DOHH2 (cell line): ENCODE results near the gene TMEM95.

ENCODE experiments used
- H3F3A ChIP-seq: fragments of 200-600 bp; sonication (generic), shearing (Covaris generic); 2 replicates; pipeline ENCODE4 v1.6.0; 2016; ENCODE audit warnings: antibody characterized with exemption, mild to moderate bottlenecking; ENCODE audit not compliant: control insufficient read depth, insufficient read depth
- H3K27ac ChIP-seq: fragments of 200-600 bp; sonication (generic); 2 replicates; pipeline ENCODE4 v1.5.1; 2014; ENCODE audit warnings: low read depth, mild to moderate bottlenecking, low read length, moderate library complexity
- H3K27me3 ChIP-seq: fragments of 200-600 bp; sonication (generic); 2 replicates; pipeline ENCODE4 v1.6.1; 2014; ENCODE audit warnings: mild to moderate bottlenecking, low read length, mixed read lengths; ENCODE audit not compliant: control insufficient read depth
- H3K36me3 ChIP-seq: fragments of 200-600 bp; sonication (generic); 2 replicates; pipeline ENCODE4 v1.6.1; 2014; ENCODE audit warnings: mild to moderate bottlenecking, low read length, moderate library complexity, mixed read lengths; ENCODE audit not compliant: control insufficient read depth
- H3K4me1 ChIP-seq: fragments of 200-600 bp; sonication (generic); 2 replicates; pipeline ENCODE4 v1.6.1; 2014; ENCODE audit warnings: mild to moderate bottlenecking, low read length, mixed read lengths; ENCODE audit not compliant: control insufficient read depth
- H3K4me2 ChIP-seq: fragments of 200-600 bp; sonication (generic); 2 replicates; pipeline ENCODE4 v1.6.0; 2014; ENCODE audit warnings: mild to moderate bottlenecking, low read length, moderate library complexity
- H3K4me3 ChIP-seq: fragments of 200-600 bp; sonication (generic); 2 replicates; pipeline ENCODE4 v1.5.1; 2014; ENCODE audit warnings: mild to moderate bottlenecking, low read length, mixed read lengths
- H3K79me2 ChIP-seq: fragments of 200-600 bp; sonication (generic); 2 replicates; pipeline ENCODE4 v1.6.1; 2014; ENCODE audit warnings: mild to moderate bottlenecking, low read length, mixed read lengths; ENCODE audit not compliant: control insufficient read depth
- H3K9me2 ChIP-seq: fragments of 200-600 bp; sonication (generic); replicated peaks from 2 replicates; pipeline ENCODE4 v1.6.1; 2014; ENCODE audit warnings: mild to moderate bottlenecking, low read length, mixed read lengths; ENCODE audit not compliant: control insufficient read depth
- H3K9me3 ChIP-seq: fragments of 200-600 bp; sonication (generic); 2 replicates; pipeline ENCODE4 v1.6.1; 2014; ENCODE audit warnings: antibody characterized with exemption, low read length, mixed read lengths; ENCODE audit not compliant: control insufficient read depth, insufficient read depth
- H4K20me1 ChIP-seq: fragments of 200-600 bp; sonication (generic); 2 replicates; pipeline ENCODE4 v1.6.0; 2014; ENCODE audit warnings: low read depth, mild to moderate bottlenecking, antibody characterized with exemption, low read length, moderate library complexity; ENCODE audit not compliant: control insufficient read depth, insufficient read depth
- CTCF ChIP-seq: fragments of 200-600 bp; sonication (generic); IDR thresholded peaks from one replicate; pipeline ENCODE4 v1.5.1; 2014; ENCODE audit warnings: antibody characterized with exemption, mild to moderate bottlenecking, low read depth, low read length; ENCODE audit not compliant: poor library complexity, severe bottlenecking
- EZH2phosphoT487 ChIP-seq: fragments of 200-600 bp; sonication (generic); IDR thresholded peaks from 2 replicates; pipeline ENCODE4 v1.6.1; 2017; ENCODE audit warnings: borderline replicate concordance, mild to moderate bottlenecking, antibody characterized with exemption, low read length, moderate library complexity, mixed read lengths

The TMEM95 gene

GRCh38 chr17:7326186-7326585 lies 28.8 kb upstream of the TMEM95 start:
- Histone ChIP-seq H3F3A (peaks cover 5% of the 10 kb centered on the region), H3K9me2 (no peaks in the 10 kb centered on the region), H3K4me3 (no peak overlapping the region), H3K4me2 (no peak overlapping the region), H3K79me2 (peaks cover 41% of the 10 kb centered on the region), H3K27ac (no peak overlapping the region), H4K20me1 (no peaks in the 10 kb centered on the region), H3K27me3 (no peaks in the 10 kb centered on the region), H3K9me3 (no peaks in the 10 kb centered on the region), H3K4me1 (peaks cover 30% of the 10 kb centered on the region), H3K36me3 (peaks cover 59% of the 10 kb centered on the region)
- TF ChIP-seq CTCF = no peak
- TF ChIP-seq EZH2phosphoT487 = no peak

- H4K20me1 ChIP-seq = no peaks in the 10 kb centered on the region
- H3K4me3 ChIP-seq = no peak overlapping the region
- peaks cover 41% of the 10 kb centered on the region for H3K79me2 ChIP-seq
- peak overlapping the region; percentile 98; the same call in 1 of the 2 replicates for H3K4me2 ChIP-seq
- peaks cover 51% of the 10 kb centered on the region for H3K36me3 ChIP-seq
- H3K4me1 ChIP-seq = peaks cover 39% of the 10 kb centered on the region
- H3K9me3 ChIP-seq = no peaks in the 10 kb centered on the region
- TF ChIP-seq EZH2phosphoT487 (no peak), CTCF (no peak)
- H3K9me2 ChIP-seq = no peaks in the 10 kb centered on the region
- H3K27ac ChIP-seq = no peak overlapping the region
- H3F3A ChIP-seq = peaks cover 5% of the 10 kb centered on the region
- H3K27me3 ChIP-seq = no peaks in the 10 kb centered on the region
Measured at GRCh38 chr17:7327056-7327455, 27.9 kb upstream of the TMEM95 start.

GRCh38 chr17:7327501-7327900 lies 27.5 kb upstream of the TMEM95 start:
- Histone ChIP-seq H3K4me1 (peaks cover 43% of the 10 kb centered on the region), H3K79me2 (peaks cover 41% of the 10 kb centered on the region), H3F3A (peaks cover 8% of the 10 kb centered on the region), H3K27me3 (no peaks in the 10 kb centered on the region), H3K4me3 (peak overlapping the region; percentile 100), H3K27ac (no peak overlapping the region), H4K20me1 (no peaks in the 10 kb centered on the region), H3K36me3 (peaks cover 46% of the 10 kb centered on the region), H3K9me2 (no peaks in the 10 kb centered on the region), H3K9me3 (no peaks in the 10 kb centered on the region), H3K4me2 (peak overlapping the region; percentile 98)
- TF ChIP-seq CTCF = no peak
- TF ChIP-seq EZH2phosphoT487 = no peak

GRCh38 chr17:7328009-7328408 lies 26.9 kb upstream of the TMEM95 start:
- Histone ChIP-seq H3K27ac (peak overlapping the region; percentile 94; the same call in 1 of the 2 replicates), H3F3A (peaks cover 8% of the 10 kb centered on the region), H3K4me3 (peak overlapping the region; percentile 100)

More at GRCh38 chr17:7328009-7328408, 26.9 kb upstream of the TMEM95 start:
- no peak for TF ChIP-seq CTCF
- no peak for TF ChIP-seq EZH2phosphoT487
- Histone ChIP-seq H3K4me2 (peak overlapping the region; percentile 98), H3K27me3 (no peaks in the 10 kb centered on the region), H4K20me1 (no peaks in the 10 kb centered on the region), H3K9me2 (no peaks in the 10 kb centered on the region), H3K79me2 (peaks cover 41% of the 10 kb centered on the region), H3K4me1 (peaks cover 48% of the 10 kb centered on the region), H3K36me3 (peaks cover 41% of the 10 kb centered on the region), H3K9me3 (no peaks in the 10 kb centered on the region)
